HG02943 (cell line): ENCODE measurements around the gene CCNK.

Source experiments
- ATAC-seq: cut with Tn5 transposase; IDR thresholded peaks from one replicate; pipeline ENCODE4 v1.9.1; 2021; ENCODE audit warnings: mild to moderate bottlenecking, low read depth, moderate library complexity; ENCODE audit not compliant: unreplicated experiment

The CCNK gene

DNA sequence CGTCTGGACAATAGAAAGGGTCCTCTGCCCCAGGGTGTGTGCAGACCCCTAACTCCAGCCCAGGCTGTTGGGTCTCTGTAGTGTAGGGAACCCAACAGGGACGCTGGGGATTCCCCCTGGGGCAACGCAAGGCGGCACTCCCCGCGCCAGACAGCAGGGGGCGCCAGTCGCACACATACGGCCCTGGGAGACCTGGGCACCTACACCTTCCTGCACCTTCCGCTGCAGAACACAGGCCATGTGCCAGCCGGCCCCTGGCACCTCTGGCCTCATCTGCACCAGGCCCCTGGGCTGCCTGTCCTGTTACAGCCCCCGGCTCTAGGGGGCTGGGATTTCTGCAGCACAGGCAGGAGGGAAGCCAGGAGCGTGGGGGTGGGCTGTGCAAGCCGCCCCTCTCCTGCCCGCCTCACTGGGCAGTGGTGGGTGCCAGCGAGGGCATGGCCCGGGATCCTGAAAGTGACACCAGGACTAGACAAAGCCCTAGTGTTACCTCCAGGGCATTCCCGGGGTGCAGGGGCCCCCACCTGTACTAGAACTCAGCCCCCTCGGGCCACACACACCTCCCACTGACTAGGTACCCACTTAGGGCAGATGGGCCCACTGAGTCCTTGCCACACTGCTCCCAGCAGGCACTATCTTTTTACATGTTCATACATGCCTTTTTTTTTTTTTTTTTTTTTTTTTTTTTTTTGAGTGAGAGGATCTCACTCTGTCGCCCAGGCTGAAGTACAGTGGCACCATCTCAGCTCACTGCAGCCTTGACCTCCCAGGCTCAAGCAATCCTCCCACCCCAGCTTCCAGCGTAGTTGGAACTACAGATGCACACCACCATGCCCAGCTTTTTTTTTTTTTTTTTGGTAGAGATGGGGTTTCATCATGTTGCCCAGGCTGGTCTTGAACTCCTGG, 37.5 kb downstream of the CCNK start:
- peak; percentile 57 for ATAC-seq

DNA sequence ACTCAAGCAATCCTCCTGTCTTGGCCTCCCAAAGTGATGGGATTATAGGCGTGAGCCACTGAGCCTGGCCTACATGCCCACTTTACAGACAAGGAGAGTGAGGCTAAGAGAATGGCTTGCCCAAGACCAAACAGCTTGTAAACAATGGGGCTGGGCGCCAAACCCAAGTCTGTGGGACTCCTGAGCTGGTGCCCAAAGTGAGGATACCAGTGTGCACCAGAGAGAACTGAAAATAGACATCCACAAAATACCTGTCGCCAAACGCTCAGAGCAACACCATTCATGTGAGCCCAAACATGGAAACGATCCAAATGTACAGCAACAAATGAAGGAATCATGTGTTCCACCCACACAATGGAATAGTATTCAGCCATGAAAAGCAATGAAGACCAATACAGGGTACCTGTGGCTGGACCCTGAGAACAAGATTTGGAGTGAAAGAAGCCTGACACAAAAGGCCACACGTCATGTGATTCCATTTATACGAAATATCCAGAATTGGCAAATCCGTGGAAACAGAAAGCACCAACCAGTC, 38.2 kb downstream of the CCNK start:
- no peak for ATAC-seq

DNA sequence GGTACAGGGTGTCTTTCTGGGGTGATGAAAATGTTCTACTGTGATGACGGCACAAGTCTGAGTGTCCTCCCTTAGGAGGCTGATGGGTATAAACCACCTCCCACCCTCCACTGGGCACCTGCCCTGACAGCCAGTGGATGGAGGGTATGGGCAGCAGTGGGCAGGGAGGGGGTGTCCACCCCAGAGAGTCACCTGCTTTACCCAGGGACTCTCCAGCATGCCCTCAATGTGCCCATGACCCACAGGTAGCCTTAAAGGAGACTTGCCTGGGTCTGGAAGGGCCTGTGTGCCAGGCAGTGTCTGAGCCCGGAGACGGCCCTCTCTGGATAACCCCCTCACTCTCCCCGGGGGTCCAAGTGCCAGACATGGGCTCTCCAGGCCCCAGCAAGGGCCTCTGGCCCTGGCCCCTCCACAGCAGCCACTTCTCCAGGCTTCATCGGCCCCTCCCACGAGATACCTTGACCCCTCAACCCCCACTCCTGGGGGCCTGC, 38.8 kb downstream of the CCNK start:
- ATAC-seq, result no peak

DNA sequence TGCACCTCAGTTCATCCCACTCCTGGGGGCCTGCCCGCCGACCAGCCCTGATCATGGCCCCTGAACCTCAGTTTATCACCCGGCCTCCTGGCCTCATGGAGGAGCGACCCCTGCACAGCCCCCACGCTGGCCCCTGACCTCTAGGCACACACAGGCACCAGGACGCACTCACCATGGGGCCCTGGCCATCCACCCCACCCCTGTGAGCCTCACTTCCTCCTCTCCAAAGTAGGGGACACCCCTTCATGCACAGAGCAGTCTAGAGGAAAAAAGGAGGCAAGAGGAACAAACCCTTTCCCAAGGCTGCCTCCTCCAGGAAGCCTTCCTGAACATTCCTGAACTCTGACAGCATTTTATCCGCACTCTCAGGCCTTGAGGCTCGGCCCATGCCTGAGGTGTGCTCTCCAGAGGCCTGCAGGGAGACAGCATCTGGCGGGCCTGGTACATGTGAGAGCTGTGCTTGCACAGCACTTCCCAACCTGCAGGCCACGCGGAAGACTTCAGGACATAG, 39.4 kb downstream of the CCNK start:
- no peak for ATAC-seq

DNA sequence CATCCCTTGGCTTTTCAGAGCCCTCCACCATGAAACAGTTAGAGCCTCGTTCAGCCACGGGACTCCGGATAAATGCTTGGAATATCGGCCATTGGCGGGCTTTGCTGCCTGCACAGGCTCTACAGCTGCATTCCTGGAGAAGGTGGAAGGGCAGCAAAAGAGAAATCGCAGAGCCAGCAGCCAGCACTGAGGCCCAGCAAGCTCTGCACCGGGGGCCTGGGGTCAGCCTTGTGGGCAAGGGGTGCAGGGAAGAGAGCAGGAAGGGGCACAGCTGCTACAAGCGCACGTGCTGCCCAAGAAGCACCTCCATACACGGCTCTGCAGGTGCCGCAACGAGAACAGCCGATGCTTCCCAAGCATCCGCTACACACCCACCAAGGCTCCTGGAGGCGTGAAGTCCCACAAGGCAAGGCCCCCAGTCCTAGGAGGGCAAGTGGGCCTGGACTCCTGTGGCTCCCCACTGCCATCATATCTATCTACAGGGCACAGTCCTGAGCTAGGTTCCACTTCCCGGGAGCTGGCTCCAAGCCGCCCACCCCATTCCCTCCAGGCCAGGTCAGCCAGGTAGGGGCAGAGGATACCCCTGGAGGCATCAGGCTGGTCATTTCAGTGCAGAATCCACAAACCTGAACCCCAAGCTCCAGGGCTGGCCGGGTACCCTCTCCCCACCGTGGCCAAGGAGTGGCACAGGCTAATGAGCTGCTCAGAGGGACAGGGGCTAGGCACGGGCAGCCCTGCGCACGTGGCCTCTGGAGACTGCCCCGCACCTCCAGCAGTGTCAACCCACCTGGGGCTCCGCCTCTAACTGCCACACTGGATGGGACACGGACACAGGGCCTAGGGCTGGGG, 40.2 kb downstream of the CCNK start:
- ATAC-seq, result no peak

DNA sequence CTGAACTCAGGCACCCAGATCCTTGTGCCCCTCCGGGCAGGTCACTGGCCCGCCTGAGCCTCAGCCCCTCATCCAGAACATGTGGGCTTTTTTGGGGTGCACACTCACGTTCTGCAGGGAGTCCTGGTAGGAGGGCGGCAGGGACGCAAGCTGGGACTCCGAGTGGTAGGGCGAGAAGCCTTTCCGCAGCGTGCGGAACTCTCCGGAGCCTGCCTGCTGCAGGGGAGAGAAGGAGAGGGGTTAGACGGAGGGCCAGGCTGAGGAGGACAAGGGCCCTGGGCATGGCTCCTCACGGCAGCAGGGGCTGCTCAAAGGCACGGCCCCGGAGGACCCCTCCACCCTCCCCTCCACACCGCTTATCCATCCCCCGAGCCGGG, 40.8 kb downstream of the CCNK start:
- ATAC-seq, result no peak

DNA sequence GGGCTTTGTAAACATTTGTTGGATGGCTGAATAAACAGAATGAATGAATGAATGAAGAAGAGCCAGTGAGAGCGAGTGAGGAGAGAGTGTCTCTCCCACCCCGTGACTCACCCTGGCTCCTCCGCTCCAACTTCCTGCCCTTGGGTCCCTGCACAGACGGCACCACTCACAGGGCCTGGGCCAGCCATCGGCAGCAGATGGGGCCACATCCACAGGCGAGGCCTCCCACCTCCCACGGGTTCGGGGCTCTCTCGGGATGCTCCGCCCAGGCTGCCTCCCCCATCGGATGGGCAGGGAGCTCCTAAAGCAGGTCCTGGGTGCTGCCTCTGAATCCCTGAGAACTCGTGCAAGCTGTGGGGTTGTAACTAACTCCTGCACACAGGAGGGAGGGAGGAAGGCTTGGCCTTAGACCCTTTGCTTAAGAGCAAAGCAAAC, 41.3 kb downstream of the CCNK start:
- no peak for ATAC-seq

DNA sequence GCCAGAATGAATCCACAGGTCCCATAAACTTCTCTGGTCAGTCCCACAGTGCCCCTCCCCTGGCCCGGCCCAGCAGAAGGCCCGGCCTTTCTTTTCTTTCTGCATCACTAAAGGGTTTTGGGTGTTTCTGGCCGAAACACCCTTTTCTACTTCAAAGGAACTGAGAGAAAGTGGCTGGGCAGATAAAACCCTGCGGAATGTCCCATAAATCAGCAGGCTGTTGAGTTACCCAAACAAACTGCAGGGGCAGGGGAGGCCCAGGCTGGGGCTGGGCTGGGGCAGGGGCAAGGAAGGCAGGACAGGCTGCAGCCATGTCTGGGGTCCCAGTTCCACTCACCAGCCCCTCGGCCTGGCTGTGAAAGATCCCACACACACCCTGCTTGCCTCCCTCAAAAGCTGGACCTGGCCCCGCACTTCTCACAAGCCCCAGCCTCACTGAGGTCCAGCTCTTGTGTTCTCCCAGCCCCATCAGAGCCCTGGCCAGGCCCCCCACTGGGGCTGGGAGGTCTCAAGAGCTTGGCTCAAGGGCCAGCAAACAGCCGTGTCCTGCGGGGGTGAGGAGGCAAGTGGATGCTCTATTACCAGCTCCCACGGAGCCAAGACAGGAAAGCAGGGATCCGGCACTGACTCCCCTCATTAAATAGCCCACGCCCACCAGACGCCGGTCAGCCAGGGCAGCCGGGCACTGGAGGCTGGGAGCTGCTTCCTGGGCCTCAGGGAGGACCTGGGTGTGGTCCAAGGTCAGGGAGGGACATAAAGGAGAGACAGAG, 41.9 kb downstream of the CCNK start:
- no peak for ATAC-seq

DNA sequence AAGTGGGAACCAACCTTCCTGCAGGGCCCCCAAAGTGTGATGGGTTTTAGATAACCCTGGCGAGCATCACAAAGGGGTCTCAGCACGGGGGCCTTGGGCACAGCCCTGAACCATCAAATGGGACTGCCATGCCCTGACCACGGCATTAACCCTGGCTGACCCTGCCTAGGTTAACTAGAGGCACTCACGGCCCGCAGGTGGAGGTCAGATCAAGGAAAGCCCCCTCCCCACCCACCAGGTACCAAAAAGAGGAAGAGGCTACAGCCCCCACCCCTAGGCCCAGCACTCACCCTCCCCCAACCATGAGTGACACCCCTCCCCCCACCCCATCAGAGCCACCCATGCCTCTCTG, 42.5 kb downstream of the CCNK start:
- no peak for ATAC-seq

DNA sequence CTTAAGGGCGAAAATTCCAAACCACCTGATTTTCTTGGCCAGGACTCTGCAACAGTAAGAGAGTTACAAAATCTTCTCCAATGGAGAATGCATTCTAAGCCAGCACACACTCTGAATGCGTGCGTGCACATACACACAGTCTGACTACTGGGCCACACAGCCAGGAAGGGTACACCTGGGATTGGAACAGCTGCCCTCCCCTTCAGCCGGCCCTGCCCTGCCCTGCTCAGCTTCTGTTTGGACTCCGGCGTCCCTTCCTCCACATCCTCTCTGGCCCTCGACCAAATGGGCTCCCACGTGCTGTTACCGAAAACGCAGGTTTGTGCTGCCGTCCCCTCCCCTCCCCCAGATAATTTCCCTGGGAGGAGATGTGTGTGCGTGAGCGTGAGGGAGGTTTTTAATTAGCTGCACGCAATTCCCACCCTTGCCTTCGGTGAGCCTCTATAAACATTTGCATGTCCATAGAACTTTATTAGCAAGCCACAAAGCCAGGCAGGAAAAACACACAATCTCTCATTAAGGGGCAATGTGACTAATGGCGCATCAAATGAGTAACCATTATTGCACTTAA, 43.0 kb downstream of the CCNK start:
- no peak for ATAC-seq

DNA sequence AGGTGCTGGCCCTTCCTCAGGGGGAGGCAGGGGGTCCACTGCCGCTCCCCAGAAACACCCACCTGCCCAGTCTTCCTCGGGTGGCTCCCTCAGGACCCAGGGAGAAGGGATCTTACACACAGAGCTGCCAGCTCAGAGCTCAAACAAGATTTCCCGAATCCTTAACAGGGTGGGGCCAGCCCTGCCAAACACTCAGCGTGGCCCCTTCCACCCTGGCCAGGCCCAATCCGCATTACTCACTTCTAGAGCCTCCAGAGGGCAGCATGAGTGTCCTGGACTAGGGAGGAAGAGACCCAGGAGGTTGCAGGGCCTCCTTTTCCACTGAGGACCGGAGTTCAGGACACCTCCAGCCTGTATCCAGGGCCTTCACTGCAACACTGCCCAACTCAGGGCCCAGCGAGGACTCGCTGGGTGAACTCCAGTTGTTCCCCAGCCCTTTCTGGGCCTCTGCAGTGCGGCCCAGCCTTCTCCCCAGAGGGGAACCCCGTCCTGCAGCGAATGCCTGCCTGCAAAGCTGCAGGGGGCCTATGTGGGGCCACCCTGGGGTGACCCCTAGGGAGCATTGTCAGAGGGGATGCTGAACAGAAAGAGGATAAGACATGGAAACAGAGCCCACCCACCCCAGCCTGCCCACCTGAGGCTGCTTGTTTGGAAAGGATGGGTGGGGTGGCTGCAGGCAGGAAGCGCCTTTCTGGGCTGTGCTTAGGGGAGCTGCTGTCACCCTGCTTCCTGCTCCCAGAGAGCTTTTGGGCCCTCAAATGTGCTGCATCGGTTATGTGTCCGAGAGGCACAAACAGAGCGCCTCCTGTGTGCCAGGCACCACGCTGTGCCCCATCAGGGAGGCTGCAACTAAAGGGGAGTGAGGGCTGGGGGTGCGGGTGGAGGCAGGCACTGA, 43.8 kb downstream of the CCNK start:
- ATAC-seq, result no peak

DNA sequence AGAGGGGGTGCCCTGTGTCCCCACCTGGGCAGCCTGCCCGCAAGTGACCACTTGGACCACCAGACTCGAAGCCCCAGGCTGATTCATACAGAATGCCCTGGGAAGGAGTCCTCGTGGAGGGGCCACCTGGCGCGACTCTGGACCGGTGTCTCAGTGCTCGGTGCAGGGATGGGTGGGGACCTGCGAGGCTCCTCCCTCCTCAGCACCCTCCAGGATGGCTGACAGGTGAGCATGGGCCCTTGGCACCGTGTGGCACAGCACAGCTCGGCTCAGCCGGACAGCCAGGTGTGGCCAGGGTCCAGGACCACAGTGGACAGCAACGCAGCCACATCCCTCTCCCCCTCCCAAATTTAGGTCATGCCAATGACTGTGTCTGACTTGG, 44.5 kb downstream of the CCNK start:
- no peak for ATAC-seq

DNA sequence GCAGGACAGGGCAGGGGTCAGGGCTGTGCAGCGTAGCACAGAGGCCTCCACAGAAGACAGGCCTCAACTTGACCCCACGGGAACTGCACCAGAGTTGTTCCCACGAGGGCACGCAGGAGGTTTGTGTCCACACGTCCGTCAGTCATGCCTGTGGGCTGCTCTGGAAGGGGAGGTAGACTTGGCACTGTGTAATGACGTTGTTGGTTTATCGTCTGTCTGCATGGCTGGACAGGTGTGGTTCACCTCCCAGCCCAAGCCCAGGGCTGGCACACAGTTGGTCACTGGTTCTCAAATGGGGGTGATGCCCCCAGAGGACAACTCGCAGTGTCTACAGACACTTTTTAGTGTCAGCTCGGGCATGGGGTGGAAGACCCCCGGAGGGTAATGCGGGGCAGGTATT, 45.8 kb downstream of the CCNK start:
- ATAC-seq, result no peak

DNA sequence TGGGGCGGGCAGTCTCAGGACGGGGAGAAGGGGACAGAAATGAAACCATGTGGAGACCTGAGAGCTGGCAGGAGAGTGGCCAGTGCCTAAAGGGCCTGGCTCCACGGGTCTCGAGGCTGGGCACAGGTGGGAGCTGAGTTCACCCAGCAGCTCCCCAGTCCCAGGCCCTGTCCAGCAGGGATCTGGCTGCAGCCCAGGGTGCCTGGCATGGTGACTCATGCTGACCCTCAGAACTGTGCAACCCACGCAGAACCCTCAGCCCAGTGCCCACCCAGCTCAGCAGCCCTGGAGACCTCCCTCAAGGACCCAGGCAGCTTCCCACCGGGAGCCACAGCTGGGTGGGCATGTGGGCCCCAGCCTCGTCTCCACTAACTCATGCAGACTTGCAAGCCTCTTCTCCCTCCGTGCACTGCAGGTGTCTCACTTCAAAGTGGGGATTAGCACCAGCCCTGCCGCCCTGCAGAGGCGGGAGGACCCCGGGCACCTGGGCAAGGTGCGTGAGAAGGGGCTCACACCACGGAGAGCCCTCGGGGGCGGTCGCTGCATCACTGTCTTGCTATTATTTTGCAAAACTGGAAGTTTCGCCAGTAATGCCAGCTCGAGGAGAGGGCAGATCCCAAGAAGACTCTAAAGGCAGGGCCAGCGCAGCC, 46.3 kb downstream of the CCNK start:
- no peak for ATAC-seq

DNA sequence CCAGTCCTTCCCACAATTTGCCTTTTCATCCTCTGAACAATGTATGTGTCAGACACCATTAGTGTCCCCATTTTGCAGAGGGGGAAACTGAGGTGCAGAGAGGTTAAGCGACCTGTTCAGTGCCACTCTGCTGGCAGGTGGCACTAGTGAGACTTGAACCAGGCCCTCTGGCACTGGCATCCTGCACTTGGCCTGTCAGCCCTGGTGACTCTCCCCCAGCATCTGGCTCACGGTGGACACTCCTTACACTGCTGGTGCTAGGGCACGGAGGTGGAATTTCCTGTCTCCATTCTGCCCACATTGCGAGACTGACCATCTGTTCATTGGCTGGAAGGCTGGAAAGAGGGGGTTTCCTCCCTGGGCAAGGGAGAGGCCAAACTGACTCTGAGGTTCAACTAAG, 48.7 kb downstream of the CCNK start:
- ATAC-seq, result no peak

DNA sequence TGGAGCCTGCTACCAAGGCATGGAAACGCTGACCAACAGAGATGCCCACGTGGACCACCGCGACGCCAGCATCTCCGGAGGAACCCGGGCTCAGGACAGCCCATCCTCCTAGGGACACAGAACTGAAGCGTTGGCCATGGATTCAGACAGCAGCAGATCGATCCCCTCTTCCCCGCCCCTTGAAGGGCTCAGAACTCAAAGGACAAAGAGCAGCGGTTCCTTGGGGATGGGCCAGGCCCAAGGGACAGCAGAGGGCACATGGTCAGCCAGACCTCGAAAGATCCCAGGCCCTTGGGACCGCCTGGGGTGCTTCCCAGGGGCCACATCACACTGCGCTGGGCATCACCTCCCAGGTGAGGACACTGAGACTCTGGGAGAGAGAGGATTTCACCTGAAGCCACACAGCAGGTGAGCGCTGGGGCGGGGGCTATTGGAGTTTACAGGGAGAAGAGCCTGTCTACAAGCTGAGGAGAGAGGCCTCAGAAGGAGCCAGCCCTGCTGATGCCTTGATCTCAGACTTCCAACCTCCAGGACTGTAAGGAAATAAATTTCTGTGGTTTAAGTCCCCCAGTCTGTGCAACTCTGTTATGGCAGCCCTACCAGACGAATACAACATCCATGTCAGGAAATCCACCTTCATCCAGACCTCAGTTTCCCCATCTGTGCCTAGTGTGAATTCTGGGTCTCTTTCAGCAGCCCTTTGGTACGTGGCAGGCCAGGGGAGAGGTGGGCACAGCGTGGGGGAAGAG, 49.4 kb downstream of the CCNK start:
- ATAC-seq, result no peak

DNA sequence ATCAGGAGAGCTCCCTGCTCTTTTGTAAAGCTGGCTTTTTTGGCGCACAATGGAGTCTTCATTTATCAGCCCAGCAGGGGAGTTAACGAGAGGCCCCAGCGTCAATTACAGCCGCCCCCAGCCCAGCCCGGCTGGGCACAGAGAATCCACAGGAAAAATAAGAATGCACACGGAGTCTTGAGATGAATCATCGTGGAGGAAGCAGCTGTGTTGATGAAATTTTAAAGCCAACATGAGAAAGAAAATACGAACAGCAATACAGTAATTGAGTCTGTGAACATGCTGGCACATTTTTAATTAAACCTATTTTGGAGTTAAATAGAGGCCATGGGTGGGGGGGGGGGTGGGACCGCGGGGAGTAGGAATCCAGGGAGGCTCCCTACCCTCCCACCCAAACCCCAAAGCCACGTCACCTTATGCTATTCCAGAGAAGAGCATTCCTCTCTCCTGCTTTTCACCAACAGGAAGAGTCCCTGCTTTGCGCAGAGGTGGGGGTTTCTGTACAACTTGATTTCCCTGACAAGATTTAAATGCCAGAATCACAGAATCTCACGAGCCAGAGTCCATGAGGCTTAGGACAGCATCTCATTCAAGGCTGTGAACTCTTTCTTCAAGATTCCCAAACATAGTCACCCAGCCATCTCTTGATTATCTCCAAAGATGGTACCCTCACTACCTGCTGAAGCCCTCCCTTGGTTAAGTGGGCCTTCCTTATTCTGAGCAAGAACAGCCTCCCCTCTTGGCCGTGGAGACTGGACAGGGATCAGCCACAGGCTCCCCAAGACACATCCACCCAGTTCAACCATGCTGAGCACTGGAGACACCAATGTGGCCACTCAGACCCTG, 50.3 kb downstream of the CCNK start:
- no peak for ATAC-seq
